H1 (cell line): ENCODE data around the gene CEP85. TPM values are rescaled to one million over a fixed set of nuclear protein-coding genes. Genes with fewer than 3 reads are reported as not detected.

Experiments
- CTCF ChIP-seq, 3 experiments: IDR thresholded peaks; 1 replicate in 2 of 3; 2 replicates in 1 of 3; pipeline versions ENCODE4 v1.5.1 to v1.6.1; 2011; ENCODE audit warnings: low read length in 3 of 3, mild to moderate bottlenecking in 3 of 3, inconsistent platforms in 2 of 3, low read depth in 1 of 3, moderate library complexity in 1 of 3; ENCODE audit not compliant: insufficient read depth in 1 of 3; ENCODE audit errors: control extremely low read depth in 1 of 3
- KDM4A ChIP-seq: IDR thresholded peaks from one replicate; pipeline ENCODE4 v1.7.1; 2012; ENCODE audit warnings: low read depth, mild to moderate bottlenecking, moderate library complexity, low read length, inconsistent platforms; ENCODE audit not compliant: severe bottlenecking
- NRF1 ChIP-seq: IDR thresholded peaks from 2 replicates; pipeline ENCODE4 v1.6.1; 2011; ENCODE audit warnings: mild to moderate bottlenecking, low read depth, low read length, improper control_type of control experiment
- SAP30 ChIP-seq: fragments of 300-600 bp; sonication (generic); IDR thresholded peaks from 2 replicates; pipeline ENCODE4 v1.7.1; 2012; ENCODE audit warnings: low read length, moderate library complexity, mild to moderate bottlenecking, inconsistent platforms; ENCODE audit not compliant: insufficient read depth, insufficient replicate concordance
- polyA plus RNA-seq, 7 experiments: library from polyadenylated mRNA; depleted of rRNA in 3 of 7; stranded (reverse) in 5 of 7; unstranded in 2 of 7; fragments of >200 nt in 5 of 7; fragments of 200-250 nt in 2 of 7; gene quantifications; 1 replicate in 5 of 7; 2 replicates in 1 of 7; 4 replicates in 1 of 7; pipeline versions ENCODE4 v1.2.1 to v1.2.3, GENCODE V29; 2011 to 2013; ENCODE audit warnings: missing spikeins in 2 of 7, mixed read lengths in 2 of 7
- total RNA-seq: library from RNA; stranded (reverse); fragmentation: NEBNext Ultra II Directional; extraction: Animal tissue kit (Norgen Biotek cat#: 25700); gene quantifications from 2 replicates; pipeline ENCODE4 v1.2.1, GENCODE V29; 2021
- TF ChIP-seq, protein P1 (sequence below): IDR thresholded peaks from 2 replicates; pipeline ENCODE4 v1.6.1; 2012; ENCODE audit warnings: inconsistent platforms

The CEP85 gene
- total and polyA plus RNA-seq, 2 of the 8 experiments (the other 6 are each of a cell fraction or from before 2014, with no cell fraction given), result 40.4 to 43.7 TPM

- TF ChIP-seq SAP30 (no peak), CTCF (IDR thresholded peaks at IDR 0.05; ENCODE audit: control extremely low read depth in 1 of 3, insufficient read depth in 1 of 3, low read depth in 1 of 3, low read length in 3 of 3) (peak; percentile 46 to 73 (median 64)), NRF1 (no peak), KDM4A (no peak)
- TF ChIP-seq, protein P1, sequence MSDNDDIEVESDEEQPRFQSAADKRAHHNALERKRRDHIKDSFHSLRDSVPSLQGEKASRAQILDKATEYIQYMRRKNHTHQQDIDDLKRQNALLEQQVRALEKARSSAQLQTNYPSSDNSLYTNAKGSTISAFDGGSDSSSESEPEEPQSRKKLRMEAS, result 0 out of 2 replicates have a peak, but pooled peaks have one; percentile 9
These were observed 43.5 kb upstream of the CEP85 start, which contains the start of gene CATSPER4 (continued) for GRCh38 chr1:26190373-26190987.
